22Rv1 (cell line): ENCODE results near the gene MICB.

Experiments used
- H3K27ac ChIP-seq: fragments of 450-650 bp; 2 replicates; pipeline ENCODE4 v1.5.1; 2017
- ZFX ChIP-seq: fragments of 450-650 bp; IDR thresholded peaks from 2 replicates; pipeline ENCODE4 v1.6.1; 2017; ENCODE audit warnings: antibody characterized with exemption, borderline replicate concordance
- TF ChIP-seq, protein P1 (sequence below): fragments of 450-650 bp; IDR thresholded peaks from 2 replicates; pipeline ENCODE4 v1.5.1; 2017; ENCODE audit warnings: mild to moderate bottlenecking

The MICB gene

DNA sequence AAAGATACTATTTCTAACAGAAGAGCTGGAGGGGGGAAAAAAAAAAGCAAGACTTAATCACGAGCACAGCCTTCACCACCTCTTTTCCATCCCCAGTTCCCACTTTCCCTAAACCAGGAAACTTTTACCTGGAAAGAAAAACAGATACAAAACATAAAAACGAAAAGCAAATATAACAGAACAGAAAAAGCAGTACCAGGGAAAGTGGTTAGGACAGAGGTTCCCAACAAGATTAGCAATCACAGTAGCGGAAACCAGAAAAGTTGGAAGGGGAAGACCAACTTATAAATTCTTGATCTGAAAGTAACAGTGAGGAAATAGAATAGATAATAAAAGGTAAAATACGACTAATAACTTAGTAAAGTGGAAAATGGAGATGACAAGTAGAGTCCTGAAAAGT lies 42.7 kb downstream of the MICB start:
- peak overlapping the region; percentile 97 for H3K27ac ChIP-seq
- no peak for TF ChIP-seq ZFX
- TF ChIP-seq, protein P1, sequence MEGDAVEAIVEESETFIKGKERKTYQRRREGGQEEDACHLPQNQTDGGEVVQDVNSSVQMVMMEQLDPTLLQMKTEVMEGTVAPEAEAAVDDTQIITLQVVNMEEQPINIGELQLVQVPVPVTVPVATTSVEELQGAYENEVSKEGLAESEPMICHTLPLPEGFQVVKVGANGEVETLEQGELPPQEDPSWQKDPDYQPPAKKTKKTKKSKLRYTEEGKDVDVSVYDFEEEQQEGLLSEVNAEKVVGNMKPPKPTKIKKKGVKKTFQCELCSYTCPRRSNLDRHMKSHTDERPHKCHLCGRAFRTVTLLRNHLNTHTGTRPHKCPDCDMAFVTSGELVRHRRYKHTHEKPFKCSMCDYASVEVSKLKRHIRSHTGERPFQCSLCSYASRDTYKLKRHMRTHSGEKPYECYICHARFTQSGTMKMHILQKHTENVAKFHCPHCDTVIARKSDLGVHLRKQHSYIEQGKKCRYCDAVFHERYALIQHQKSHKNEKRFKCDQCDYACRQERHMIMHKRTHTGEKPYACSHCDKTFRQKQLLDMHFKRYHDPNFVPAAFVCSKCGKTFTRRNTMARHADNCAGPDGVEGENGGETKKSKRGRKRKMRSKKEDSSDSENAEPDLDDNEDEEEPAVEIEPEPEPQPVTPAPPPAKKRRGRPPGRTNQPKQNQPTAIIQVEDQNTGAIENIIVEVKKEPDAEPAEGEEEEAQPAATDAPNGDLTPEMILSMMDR, result no peak

DNA sequence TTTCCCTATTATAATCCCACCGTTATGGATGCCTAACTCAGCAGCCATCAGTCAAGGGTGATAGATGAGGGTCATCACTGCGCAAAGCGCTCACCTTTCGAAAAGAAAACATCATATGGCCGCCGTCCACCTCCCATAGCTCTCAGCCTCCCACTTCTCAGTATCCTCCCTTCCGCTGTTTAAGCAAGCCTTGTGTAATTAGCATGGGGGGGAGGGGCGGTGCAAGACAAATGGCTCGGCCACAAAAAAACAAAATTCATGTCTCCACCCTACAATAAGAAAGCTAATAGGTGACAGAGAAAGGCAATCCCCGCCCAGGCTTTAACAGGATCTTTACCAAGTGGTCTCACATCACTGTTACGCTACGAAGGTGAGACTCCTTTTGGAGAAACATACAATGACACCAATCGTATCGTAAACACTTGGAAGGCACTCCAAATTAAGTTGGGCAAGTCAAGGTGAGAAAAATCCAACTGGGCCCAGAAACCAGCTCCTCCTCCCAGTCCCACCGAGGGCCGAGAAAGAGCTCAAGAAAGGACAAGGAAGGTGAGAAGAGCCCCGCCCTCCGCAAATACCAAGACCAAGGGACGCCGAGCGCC lies 43.2 kb downstream of the MICB start:
- H3K27ac ChIP-seq, result peak overlapping the region; percentile 97
- TF ChIP-seq, protein P1, result no peak
- TF ChIP-seq ZFX, result no peak

DNA sequence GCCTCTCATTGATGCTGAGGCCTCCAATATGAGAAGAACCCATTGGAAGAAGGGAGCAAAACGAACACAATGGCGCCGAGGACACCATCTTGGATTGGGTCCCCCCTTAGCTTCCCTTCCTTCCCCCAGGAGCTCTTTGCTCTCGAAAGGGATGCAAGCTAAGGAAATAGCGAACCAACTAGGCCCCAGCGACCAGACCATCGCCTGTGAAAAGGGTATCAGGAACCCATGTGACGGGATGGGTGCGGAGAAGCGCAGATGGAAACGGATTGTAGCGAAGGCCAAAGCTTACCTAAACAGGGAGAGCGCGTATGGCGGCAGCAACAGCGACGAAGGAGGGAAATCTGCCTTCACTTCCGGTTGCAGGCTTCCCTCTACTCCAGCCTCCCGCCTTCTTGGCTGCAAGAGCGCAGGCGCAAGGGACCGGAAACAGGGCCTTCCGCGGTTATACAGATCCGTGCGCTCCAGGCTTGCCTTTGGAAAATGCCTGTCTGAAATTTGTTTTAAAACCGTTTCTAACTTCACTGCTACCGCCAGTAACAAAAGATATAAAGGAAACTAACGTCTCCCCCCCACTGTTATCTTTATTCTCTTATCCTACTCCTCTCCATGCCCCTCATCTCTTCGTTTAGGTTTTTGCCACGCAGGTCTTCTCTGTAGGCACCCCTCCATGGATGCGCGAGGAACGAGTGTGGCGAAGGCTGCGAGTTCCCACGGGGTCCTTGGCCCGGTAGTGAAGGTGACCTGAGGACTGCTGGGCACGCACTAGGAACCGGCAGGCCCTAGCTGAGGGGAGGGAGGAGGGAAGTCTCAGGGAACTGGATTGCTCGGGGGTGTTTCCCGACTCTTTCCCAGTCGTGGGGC lies 43.9 kb downstream of the MICB start, which contains the start of gene DDX39B:
Gene DDX39B (minus strand): TSS at position 346 of the 864 bp plus-strand sequence. CDS start 1,471 bp downstream, outside the sequence.
- peak within 1 kb of the TSS; percentile 97 for H3K27ac ChIP-seq
- TF ChIP-seq, protein P1, result no peak
- TF ChIP-seq ZFX, result no peak

DNA sequence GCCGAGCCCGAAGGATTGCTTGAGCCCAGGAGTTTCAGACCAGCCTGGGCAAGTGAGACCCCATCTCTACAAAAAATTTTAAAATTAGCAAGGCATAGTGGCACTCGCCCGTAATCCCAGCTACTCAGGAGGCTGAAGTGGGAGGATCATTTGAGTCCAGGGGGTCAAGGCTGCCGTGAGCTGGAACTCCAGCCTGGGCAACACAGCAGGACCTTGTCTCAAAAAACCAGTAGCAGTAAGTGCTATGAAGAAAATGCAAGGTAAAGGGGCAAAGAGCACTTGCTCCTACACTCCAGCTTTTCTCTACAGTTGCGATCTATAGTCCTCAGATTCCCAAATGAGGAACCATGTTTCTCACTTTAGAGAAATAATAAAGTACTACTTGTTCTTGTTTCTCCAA lies 45.7 kb downstream of the MICB start:
- H3K27ac ChIP-seq, result peak overlapping the region; percentile 97
- TF ChIP-seq, protein P1, result no peak
- TF ChIP-seq ZFX, result no peak

DNA sequence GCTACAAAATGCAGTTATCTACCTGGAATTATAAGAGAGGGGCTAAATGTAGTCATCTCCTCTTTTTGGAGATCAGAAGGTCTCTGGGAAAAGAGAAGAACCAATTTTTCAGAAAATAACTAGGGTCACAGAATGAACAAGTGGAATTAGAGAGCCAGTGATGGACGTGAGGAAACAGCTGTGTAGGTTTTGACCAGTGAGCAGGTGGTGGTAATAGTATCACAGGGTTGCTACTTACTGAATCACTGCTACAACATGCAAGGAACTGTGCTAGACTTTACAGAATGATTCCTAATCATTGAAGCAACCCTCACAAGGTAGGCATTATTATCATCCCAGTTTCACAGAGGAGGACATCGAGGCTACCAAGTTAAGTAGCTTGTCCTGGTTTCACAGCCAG lies 46.7 kb downstream of the MICB start:
- H3K27ac ChIP-seq, result no peak overlapping the region
- no peak for TF ChIP-seq ZFX
- TF ChIP-seq, protein P1, result no peak

DNA sequence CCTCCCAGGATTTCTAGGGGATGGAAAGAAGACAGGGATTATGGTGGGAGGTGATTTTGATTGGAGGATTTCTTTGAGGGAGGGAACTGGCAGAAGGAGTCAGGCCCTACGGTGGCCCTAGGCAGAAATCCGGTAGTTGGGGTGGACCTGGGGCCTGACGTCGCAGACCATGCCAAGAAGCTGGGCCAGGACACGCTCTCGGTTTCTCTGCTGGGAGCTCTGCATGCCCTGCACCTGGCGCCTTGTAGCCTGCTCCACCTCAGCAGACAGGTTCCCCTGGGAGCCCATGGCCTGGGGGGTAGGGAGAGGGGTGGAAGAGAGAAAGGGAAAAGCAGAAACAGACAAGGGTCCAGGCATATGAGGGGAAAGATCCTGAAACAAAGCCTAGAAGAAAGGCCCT lies 47.3 kb downstream of the MICB start:
- H3K27ac ChIP-seq, result no peak overlapping the region
- no peak for TF ChIP-seq ZFX
- TF ChIP-seq, protein P1, result no peak
